Suprapubic skin (tissue), 4 donors: ENCODE measurements around the gene TPPP2.

ENCODE experiments used
- CTCF ChIP-seq, 2 donors: fragments of 200-600 bp in 1 of 2; fragments of 450-650 bp in 1 of 2; sonication (generic) in 1 of 2; IDR thresholded peaks; one replicate each; pipeline ENCODE4 v1.5.1; 2016 to 2019; ENCODE audit warnings: antibody characterized with exemption in 2 of 2, mild to moderate bottlenecking in 1 of 2, moderate library complexity in 1 of 2
- EP300 ChIP-seq: sonication (generic); formaldehyde crosslinking; IDR thresholded peaks from one replicate; pipeline ENCODE4 v1.6.1; 2017; ENCODE audit warnings: antibody characterized with exemption
- POLR2A ChIP-seq, 2 donors: fragments of 450-650 bp; IDR thresholded peaks; one replicate each; pipeline ENCODE4 v1.6.1; 2017; ENCODE audit warnings: antibody characterized with exemption in 2 of 2, mild to moderate bottlenecking in 2 of 2, moderate library complexity in 2 of 2
- POLR2AphosphoS5 ChIP-seq, 3 donors: sonication (generic); formaldehyde crosslinking; IDR thresholded peaks; one replicate each; pipeline ENCODE4 v1.6.1; 2017; ENCODE audit warnings: antibody characterized with exemption in 3 of 3

- TF ChIP-seq CTCF (IDR thresholded peaks at IDR 0.05) = no peak
- TF ChIP-seq POLR2A (IDR thresholded peaks at IDR 0.05) = no peak
- TF ChIP-seq EP300 = no peak
- TF ChIP-seq POLR2AphosphoS5 (IDR thresholded peaks at IDR 0.05) = no peak
Measured at GRCh38 chr14:20996521-20996920, 33.5 kb upstream of the TPPP2 start.
